ENCODE results near the gene L2HGDH. TPM values are rescaled to one million over a fixed set of nuclear protein-coding genes. Genes with fewer than 3 reads are reported as not detected.

L2HGDH gene
- total RNA-seq, 1 donor from 2014 or later, result 5.8 TPM

DNA sequence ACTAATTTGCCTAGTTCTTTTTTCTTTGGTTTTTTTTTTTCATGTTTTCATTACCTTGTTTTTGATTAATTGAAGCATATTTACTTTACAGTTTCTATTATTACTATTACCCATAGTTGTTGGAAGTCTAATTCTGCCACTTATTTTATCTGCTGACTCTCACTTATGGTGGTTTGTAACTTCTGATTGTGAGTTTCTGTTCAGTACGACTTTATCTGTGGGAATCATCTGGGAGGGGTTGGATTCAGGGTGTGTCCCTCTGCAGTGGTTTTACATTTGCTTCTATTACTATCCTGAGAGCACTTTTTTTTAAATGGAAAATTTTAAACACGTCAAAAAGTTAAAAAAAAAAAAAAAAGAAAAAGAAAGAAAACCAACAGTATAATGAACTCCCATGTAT, 54.3 kb downstream of the L2HGDH start:
- H3K4me3 Mint-ChIP-seq (ENCODE audit: unreplicated experiment), result no peak overlapping the region
- TF ChIP-seq CTCF (IDR thresholded peaks at IDR 0.05), result no peak
- peaks cover 11% of the 10 kb centered on the region for H3K36me3 Mint-ChIP-seq (ENCODE audit: low read depth)
- H3K27ac Mint-ChIP-seq (ENCODE audit: unreplicated experiment), result no peak overlapping the region
- DNase-seq (ENCODE audit: low spot score), result no peak
- H3K4me1 Mint-ChIP-seq (ENCODE audit: low read depth), result no peaks in the 10 kb centered on the region
- no peaks in the 10 kb centered on the region for H3K27me3 Mint-ChIP-seq (ENCODE audit: low read depth)
- peaks cover 3% of the 10 kb centered on the region for H3K9me3 Mint-ChIP-seq (ENCODE audit: low read depth)

DNA sequence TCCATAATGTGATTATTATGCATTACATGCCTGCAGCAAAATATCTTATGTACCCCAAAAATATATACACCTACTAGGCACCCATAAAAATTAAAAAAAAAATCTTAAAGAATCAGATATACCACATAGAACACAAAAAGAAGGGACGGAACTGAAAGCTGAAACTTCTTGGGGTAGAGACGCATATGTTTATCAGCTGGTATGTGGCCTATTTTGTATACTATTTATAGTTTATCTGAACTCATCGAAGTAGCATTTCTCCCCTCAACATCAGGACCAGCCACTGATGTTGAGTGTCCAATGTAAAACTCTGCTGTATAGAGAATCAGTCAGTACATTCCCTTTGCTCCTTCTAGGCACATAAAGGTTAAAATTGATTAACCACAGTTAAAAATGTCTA, 57.8 kb downstream of the L2HGDH start:
- DNase-seq (ENCODE audit: low spot score), result no peak
- Mint-ChIP-seq H3K4me3 (ENCODE audit: unreplicated experiment) (no peak overlapping the region), H3K9me3 (ENCODE audit: low read depth) (peaks cover 6% of the 10 kb centered on the region), H3K27ac (ENCODE audit: unreplicated experiment) (no peak overlapping the region), H3K27me3 (ENCODE audit: low read depth) (no peaks in the 10 kb centered on the region), H3K36me3 (ENCODE audit: low read depth) (peaks cover 16% of the 10 kb centered on the region), H3K4me1 (ENCODE audit: low read depth) (no peaks in the 10 kb centered on the region)
- no peak for TF ChIP-seq CTCF (IDR thresholded peaks at IDR 0.05)

DNA sequence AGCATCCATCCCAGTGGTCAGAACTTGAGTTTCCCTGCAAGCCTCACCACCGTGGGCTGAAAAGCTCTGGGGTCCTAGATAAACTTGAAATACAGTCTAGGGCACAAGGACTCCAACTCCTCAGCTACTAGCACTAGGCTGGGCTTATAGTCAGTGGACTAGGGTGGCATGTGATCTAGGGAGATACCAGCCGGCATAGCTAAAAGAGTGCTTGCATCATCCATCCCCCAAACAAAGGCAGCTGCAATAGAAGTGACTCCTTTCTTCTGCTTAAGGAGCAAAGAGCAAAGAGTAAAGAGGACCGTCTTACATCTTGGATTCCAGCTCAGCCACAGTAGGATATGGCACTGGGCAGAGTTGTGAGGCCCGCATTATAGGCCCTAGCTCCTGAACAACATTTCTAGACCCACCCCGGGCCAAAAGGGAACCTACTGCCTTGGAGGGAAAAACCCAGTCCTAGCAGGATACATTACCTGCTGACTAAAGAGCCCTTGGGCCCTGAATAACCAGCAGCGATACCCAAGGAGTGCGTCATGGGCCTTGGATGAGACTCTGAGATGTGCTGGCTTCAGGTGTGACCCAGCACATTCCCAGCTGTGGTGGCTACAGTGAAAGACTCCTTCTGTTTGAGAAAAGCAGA, 62.8 kb downstream of the L2HGDH start:
- Mint-ChIP-seq H3K4me1 (ENCODE audit: low read depth) (no peaks in the 10 kb centered on the region), H3K27me3 (ENCODE audit: low read depth) (no peaks in the 10 kb centered on the region), H3K36me3 (ENCODE audit: low read depth) (peaks cover 18% of the 10 kb centered on the region), H3K27ac (ENCODE audit: unreplicated experiment) (no peak overlapping the region), H3K4me3 (ENCODE audit: unreplicated experiment) (no peak overlapping the region), H3K9me3 (ENCODE audit: low read depth) (peaks cover 6% of the 10 kb centered on the region)
- DNase-seq (ENCODE audit: low spot score), result no peak
- TF ChIP-seq CTCF (IDR thresholded peaks at IDR 0.05), result no peak

- no peak for DNase-seq (ENCODE audit: low spot score)
- TF ChIP-seq CTCF (IDR thresholded peaks at IDR 0.05), result no peak
- H3K36me3 Mint-ChIP-seq (ENCODE audit: low read depth), result peaks cover 5% of the 10 kb centered on the region
- no peaks in the 10 kb centered on the region for H3K27me3 Mint-ChIP-seq (ENCODE audit: low read depth)
- no peaks in the 10 kb centered on the region for H3K4me1 Mint-ChIP-seq (ENCODE audit: low read depth)
- no peak overlapping the region for H3K27ac Mint-ChIP-seq (ENCODE audit: unreplicated experiment)
- no peak overlapping the region for H3K4me3 Mint-ChIP-seq (ENCODE audit: unreplicated experiment)
- no peaks in the 10 kb centered on the region for H3K9me3 Mint-ChIP-seq (ENCODE audit: low read depth)
Observed at GRCh38 chr14:50247245-50247644, 64.8 kb downstream of the L2HGDH start.

DNA sequence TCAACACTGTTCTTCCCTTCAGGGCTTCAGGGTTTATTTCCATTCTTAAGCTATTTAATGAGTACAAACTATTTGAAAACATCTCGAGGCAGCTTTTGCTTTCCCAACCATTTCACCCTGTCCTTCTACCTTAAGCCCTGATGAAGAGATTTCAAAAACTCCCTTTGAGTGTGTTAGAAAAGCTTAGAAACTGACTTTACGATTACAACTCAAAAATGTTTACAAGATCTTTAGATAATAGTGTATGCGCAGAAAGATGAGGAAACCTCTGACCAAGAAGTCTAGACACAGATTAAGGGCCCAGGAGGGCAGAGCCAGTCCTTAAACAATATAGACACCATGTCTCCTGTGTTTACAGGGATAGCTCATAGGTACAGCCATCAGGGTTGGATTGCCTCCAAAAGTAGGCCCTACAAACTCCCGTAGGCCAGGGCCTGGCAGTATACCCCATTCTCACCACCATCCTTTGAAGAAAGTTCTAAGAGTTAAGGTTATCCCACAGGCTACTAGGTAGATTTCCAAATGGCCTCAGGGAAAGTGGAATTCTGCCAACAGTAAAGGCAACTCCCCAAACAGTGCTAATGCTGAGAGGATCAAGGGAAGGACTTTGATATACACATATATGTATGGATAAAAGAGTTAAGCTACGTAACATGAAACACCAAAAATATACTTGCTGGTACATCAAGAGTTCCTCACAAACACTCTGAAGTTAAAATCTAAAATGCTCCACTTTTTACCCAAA, 69.3 kb downstream of the L2HGDH start:
- Mint-ChIP-seq H3K4me3 (ENCODE audit: unreplicated experiment) (no peak overlapping the region), H3K36me3 (ENCODE audit: low read depth) (peaks cover 1% of the 10 kb centered on the region), H3K27me3 (ENCODE audit: low read depth) (no peaks in the 10 kb centered on the region), H3K9me3 (ENCODE audit: low read depth) (no peaks in the 10 kb centered on the region), H3K4me1 (ENCODE audit: low read depth) (no peaks in the 10 kb centered on the region), H3K27ac (ENCODE audit: unreplicated experiment) (no peak overlapping the region)
- TF ChIP-seq CTCF (IDR thresholded peaks at IDR 0.05), result no peak
- DNase-seq (ENCODE audit: low spot score), result no peak
